HG03175 (cell line): ENCODE measurements around the gene SPHK2.
"Not testable (repeated sequence)": the region's sequence is repeated elsewhere in the genome, so short reads cannot be mapped to it uniquely, and the experiment has no call there.

Source experiments
- ATAC-seq: cut with Tn5 transposase; IDR thresholded peaks from one replicate; pipeline ENCODE4 v1.9.1; 2021; ENCODE audit warnings: mild to moderate bottlenecking, moderate library complexity; ENCODE audit not compliant: unreplicated experiment

Gene SPHK2, protein sequence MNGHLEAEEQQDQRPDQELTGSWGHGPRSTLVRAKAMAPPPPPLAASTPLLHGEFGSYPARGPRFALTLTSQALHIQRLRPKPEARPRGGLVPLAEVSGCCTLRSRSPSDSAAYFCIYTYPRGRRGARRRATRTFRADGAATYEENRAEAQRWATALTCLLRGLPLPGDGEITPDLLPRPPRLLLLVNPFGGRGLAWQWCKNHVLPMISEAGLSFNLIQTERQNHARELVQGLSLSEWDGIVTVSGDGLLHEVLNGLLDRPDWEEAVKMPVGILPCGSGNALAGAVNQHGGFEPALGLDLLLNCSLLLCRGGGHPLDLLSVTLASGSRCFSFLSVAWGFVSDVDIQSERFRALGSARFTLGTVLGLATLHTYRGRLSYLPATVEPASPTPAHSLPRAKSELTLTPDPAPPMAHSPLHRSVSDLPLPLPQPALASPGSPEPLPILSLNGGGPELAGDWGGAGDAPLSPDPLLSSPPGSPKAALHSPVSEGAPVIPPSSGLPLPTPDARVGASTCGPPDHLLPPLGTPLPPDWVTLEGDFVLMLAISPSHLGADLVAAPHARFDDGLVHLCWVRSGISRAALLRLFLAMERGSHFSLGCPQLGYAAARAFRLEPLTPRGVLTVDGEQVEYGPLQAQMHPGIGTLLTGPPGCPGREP

DNA sequence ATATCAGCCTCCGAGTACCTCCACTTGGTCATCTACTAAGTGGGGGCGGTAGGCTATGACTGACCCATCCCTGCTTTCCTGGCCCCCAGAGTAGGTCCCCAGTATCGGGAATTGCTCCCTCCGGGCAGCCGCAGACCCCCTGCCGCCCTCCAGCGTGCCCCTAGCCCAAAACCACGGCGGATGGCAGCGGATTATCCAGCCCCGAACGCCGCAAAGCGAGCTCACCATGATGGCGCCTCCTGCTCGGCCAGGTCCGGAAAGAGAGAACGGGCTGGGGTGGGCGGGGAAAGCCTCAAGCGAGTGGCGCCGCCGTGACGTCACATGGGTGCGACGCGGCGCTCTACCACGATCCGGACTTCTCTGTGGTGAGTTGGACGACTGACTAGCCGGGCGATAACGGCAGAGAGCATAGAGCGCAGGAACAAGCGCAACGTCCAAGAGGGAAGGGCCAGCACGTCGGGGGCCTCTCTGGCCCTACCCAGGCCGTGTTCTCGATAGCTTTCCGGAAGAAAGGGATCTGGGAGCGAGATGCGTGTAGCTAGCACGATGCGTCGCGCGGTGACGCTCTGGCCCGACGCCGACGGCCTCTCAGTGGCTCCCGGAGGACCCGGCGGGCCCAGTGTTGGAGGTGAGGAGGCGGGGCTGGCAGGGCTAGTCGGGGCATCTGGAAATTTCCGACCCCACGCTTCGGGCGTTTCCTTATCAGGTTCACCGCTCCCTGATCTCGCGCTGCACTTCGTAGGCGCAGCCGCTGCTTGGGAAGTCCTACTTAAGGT is at the start of gene SPHK2, which contains the start of gene RPL18:
Gene SPHK2, plus strand, starts transcription at position 591 of the 776 bp plus-strand sequence. CDS start 1,009 bp downstream, outside the sequence.
Gene RPL18, minus strand, starts transcription at position 263 of the 776 bp plus-strand sequence. Its CDS starts 35 bp downstream, at position 228.
- peak; percentile 88 for ATAC-seq

DNA sequence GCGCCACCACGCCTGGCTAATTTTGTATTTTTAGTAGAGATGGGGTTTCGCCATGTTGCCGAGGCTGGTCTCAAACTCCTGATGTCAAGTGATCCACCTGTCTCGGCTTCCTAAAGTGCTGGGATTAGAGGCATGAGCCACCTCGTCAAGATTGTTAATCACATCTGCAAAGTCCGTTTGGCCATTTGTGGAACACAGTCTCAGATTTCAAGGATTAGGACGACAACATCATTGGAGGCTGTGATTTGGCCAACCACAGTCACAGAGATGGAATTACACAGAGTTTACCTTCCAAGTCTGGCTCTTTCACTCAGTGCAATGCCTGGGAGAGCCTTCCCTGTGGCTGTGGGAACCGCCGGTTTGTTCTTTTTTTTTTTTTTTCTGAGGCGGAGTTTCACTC is 49.5 kb upstream of the SPHK2 start:
- ATAC-seq = no peak

DNA sequence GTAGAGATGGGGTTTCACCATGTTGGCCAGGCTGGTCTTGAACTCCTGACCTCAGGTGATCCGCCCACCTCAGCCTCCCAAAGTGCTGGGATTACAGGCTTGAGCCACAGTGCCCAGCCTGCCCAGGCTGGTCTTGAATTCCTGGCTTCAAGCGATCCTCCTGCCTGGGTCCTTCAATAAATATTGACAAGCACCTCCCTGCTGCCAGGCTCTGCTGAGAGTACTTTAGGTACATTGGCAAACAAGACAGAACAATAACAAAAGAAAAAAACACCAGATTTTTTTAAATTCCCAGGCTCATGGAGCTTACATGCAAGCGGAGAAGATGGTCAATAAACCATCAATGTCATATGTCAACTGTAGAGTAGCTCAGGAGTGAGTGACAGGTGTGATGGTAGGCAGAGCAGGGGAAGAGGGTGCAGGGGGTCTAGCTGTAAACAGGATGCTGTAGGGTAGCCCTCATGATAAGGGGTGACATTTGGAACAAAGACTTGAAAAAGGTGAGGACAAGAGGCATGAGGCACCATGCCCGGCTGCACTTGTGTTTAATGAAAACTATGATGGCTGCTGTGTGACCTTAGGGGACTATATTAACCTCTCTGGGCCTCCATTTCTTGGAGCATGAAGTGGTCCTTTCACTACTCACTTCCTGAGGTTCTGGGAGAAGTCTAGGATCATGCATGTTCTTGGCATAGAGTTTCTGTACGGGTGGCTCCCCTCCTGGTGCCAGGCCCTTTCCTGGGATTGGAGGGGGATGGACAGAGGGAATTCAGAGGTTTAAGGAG is 47.7 kb upstream of the SPHK2 start:
- ATAC-seq = no peak

GRCh38 chr19:48573163-48573505 is 46.2 kb upstream of the SPHK2 start:
- no peak for ATAC-seq

DNA sequence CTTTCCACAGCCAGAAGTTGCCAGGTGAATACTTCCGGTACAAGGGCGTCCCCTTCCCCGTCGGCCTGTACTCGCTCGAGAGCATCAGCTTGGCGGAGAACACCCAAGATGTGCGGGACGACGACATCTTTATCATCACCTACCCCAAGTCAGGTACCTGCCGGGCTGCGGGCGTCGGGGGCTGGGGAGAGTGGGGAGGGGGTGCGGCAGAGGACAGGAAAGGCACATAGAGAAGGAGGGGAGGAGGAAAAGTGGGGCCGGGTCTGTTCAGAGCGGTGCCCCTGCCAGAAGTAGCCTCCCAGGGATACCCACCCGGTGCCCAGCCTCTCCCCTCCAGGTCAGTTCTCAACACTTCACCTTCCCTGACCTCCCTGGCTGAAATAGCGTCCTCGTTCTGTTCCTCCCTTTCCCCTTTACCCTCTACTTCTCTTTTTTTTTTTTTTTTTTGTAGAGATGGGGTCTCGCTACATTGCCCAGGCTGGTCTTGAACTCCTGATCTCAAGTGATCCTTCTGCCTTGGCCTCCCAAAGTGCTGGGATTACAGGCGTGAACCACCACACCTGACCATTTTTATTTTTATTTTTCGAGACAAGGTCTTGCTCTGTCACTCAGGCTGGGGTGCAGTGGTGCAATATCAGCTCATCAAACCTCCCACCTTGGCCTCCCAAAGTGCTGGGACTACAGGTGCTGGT is 43.2 kb upstream of the SPHK2 start:
- no peak for ATAC-seq

DNA sequence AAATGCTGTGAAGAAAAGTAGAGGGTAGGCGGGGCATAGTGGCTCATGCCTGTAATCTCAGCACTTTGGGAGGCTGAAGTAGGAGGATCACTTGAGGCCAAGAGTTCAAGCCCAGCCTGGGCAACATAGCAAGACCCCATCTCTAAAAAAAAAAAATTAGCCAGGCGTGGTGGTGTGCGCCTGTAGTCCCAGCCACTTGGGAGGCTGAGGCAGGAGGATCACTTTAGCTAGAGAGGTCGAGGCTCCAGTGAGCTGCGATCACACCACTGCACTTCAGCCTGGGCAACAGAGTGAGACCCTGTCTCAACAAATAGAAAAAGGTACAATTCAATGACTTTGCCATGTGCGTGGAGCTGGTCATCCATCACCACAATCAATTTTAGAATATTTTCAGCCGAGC is 41.4 kb upstream of the SPHK2 start:
- ATAC-seq = not testable (repeated sequence)

DNA sequence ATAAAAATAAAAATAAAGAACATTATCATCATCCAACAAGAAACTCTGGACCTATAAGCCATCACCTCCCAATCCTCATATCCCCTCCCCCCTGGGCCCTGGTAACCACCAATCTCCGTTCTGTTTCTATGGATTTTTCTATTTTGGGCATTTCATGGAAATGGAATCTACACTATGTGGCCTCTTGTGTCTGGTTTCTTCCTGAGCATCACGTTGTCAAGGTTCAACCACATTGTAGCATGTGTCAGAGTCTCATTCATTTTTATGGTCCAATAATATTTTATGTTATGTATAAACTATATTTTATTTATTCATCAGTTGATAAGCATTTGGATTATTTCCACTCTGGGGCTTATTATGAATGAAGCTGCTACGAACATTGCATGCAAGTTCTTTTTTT is 40.4 kb upstream of the SPHK2 start:
- no peak for ATAC-seq

DNA sequence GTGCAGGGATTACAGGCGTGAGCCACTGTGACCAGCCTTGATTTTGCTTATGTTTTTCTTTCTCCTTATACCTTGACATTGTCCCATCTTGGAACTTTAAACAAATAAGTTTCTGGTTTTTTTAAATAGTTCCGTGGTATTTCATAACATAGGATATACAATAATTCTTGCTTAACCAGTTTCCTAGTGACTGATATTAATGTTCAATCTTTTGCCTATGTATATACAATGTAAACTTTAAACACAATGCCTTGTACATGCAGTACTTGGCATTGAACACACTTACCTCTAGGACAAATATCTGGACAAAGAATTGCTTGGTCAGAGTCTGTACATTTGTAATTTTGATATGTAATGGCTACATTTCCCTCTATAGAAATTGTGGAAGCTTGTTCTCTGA is 37.1 kb upstream of the SPHK2 start:
- no peak for ATAC-seq

- ATAC-seq = no peak
Measured at GRCh38 chr19:48587387-48587786, 31.9 kb upstream of the SPHK2 start.

GRCh38 chr19:48588670-48589401 is 30.5 kb upstream of the SPHK2 start:
- ATAC-seq = peak; percentile 42

- ATAC-seq = no peak
Measured at GRCh38 chr19:48591021-48591420, 28.3 kb upstream of the SPHK2 start.

- ATAC-seq = no peak
Measured at GRCh38 chr19:48595171-48595570, 24.1 kb upstream of the SPHK2 start.

GRCh38 chr19:48595833-48596232 is 23.5 kb upstream of the SPHK2 start:
- no peak for ATAC-seq

DNA sequence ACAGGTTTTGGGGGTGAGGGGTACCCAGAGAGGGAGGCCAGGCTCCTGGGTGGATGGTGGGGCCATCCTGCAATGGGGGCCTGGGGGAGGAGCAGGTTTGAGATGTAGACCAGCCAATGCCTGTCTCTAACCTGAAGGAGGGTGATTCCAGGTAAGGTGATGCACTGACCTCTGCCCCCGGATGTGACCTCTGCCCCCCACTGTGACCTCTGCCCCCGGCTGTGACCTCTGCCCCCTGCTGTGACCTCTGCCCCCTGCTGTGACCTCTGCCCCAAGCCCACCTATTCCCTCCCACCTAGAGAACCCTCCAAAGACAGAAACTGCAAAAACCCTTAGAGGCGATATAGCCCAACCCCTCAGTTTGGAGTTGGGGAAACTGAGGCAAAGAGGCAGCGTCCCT is 23.1 kb upstream of the SPHK2 start:
- ATAC-seq = no peak

DNA sequence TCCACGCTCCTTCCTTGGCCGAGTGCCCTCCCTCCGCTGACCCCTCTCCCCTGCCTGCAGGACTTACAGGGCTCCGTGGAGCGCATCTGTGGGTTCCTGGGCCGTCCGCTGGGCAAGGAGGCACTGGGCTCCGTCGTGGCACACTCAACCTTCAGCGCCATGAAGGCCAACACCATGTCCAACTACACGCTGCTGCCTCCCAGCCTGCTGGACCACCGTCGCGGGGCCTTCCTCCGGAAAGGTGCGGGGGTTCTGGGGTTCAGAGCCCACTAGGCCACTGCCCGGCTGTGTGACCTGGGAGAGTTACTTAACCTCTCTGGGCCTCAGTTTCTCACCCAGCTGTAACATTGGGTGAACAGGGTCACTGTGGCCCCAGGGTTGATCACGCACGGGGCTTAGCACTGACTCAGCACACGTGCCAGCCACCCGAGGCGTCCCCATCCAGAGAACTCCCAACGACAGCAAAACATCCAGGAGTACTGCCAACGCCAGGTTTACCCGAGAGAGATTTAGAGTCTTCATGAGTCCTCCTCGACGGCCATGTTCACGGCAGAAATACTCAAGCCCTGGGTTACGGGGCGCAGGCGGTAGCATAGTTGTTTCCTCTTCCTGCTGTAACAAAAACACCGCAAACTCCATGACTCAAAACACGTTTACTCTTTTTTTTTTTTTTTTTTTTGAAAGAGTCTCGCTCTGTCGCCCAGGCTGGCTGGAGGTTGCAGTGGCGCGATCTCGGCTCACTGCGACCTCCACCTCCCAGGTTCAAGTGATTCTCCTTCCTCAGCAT is 22.4 kb upstream of the SPHK2 start:
- ATAC-seq = no peak

GRCh38 chr19:48598996-48599700 is 20.2 kb upstream of the SPHK2 start:
- no peak for ATAC-seq

- no peak for ATAC-seq
Measured at GRCh38 chr19:48600679-48601417, 18.5 kb upstream of the SPHK2 start.
